Pancreas (tissue), 10 donors: Measurements from ENCODE around the gene MGARP. TPM values are rescaled to one million over a fixed set of nuclear protein-coding genes. Genes with fewer than 3 reads are reported as not detected.
"Not testable (repeated sequence)": the region's sequence is repeated elsewhere in the genome, so short reads cannot be mapped to it uniquely, and the experiment has no call there.

Experiments used
- ATAC-seq, 4 donors: fragments of 200-7000 bp; cut with Tn5 transposase; one replicate each; pipeline versions ENCODE4 v1.8.0 to v1.9.1; 2020; ENCODE audit warnings: mild to moderate bottlenecking in 4 of 4, moderate library complexity in 4 of 4
- DNase-seq, 6 donors: peaks; one replicate each; pipeline ENCODE4 v3.0.0-alpha.2; 2020
- FAIRE-seq: peaks from 2 replicates; lab custom pipeline; 2012; peaks lifted over from hg19 to GRCh38; lab: Jason Lieb, UNC
- H3K27ac ChIP-seq, 4 donors: fragments of 200-600 bp; sonication (generic); 1 replicate in 3 of 4; 2 replicates in 1 of 4; pipeline versions ENCODE4 v1.5.0 to v1.8.0; 2020
- H3K27me3 ChIP-seq, 4 donors: fragments of 200-600 bp; one replicate each; pipeline ENCODE4 v1.8.0; 2021
- H3K36me3 ChIP-seq, 3 donors: fragments of 200-600 bp; sonication (generic) in 1 of 3; one replicate each; pipeline versions ENCODE4 v1.5.0 to v1.8.0; 2020 to 2021
- H3K4me1 ChIP-seq, 3 donors: fragments of 200-600 bp; one replicate each; pipeline ENCODE4 v1.8.0; 2021
- H3K4me3 ChIP-seq, 4 donors: fragments of 200-600 bp; sonication (generic) in 2 of 4; one replicate each; pipeline versions ENCODE4 v1.5.0 to v1.8.0; 2020 to 2021
- H3K9me3 ChIP-seq, 4 donors: fragments of 200-600 bp; one replicate each; pipeline ENCODE4 v1.8.0; 2021
- WGBS, 2 donors: extraction: QIAGEN DNeasy Blood & Tissue Kit; methylation state at CpG; one replicate each; pipeline ENCODE4 v1.1.7; 2013; 5-methylcytosine and 5-hydroxymethylcytosine counted together
- intact Hi-C, 3 donors: fragments of 100-400 bp; cut with DNase I; formaldehyde crosslinking; loops; one replicate each; pipeline versions ENCODE4 v1.11.1 to v1.14.2; 2022
- polyA plus RNA-seq, 2 donors: library from polyadenylated mRNA; stranded (reverse); fragments of 200-250 nt; gene quantifications; one replicate each; pipeline ENCODE4 v1.2.3, GENCODE V29; 2013
- total RNA-seq, 6 donors: library from RNA; stranded (reverse); fragmentation: NEBNext Ultra II Directional in 4 of 6; extraction: Animal tissue kit (Norgen Biotek cat#: 25700) in 4 of 6; gene quantifications; one replicate each; pipeline versions ENCODE4 v1.2.1 to v1.2.4, GENCODE V29; 2021 to 2023
- TF ChIP-seq, protein P1 (sequence below), 4 donors: fragments of 200-600 bp; sonication (generic) in 3 of 4; IDR thresholded peaks; one replicate each; pipeline versions ENCODE4 v1.5.0 to v1.8.0; 2021; ENCODE audit warnings: antibody characterized with exemption in 4 of 4
- donor health status: healthy with polysubstance abuse.
- donor health status: DM: no; HTN: no; CAD: no; lungs with moderate emphysema.
- donor health status: DM: no; HTN: no; CAD: no.
- donor health status: control.
- donor health status: control.
- donor health status: Bipolar disorder and iron deficiency.
- donor health status: DM: yes; HTN: yes; CAD: no.
- donor health status: DM: no; HTN: no; CAD: no.
- donor health status: DM: no; HTN: no; CAD: no.
- donor health status: DM: yes; HTN: yes; CAD: no.

The MGARP gene
- total and polyA plus RNA-seq, 8 donors = 0.25 to 0.49 (median 0.35) TPM; not detected in 4

DNA sequence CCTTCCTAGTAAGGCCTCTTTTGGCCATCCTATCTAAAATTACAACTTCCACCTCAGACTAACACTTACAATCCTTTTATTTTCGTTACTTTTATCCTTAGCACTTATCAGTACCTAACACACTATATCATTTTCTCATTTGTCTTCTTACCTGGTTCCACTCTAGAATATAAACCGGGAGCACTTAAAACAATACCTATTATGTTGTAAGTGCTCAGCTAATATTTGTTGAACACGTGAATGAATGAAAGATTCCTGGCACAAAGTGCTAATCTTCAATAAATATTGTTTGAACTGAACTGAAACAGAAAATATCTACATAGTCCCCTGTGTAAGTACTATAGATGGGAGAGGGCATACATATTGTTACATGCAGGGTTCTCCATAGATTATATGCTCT is 14.4 kb downstream of the MGARP start:
- no peak overlapping the region for H3K4me3 ChIP-seq
- H3K36me3 ChIP-seq = no peaks in the 10 kb centered on the region
- ATAC-seq (peak in 1 of 4 donors; percentile 35), DNase-seq (no peak), FAIRE-seq (no peak)
- WGBS, 2 donors = 8% methylated on average over 3 of the region's 3 CpGs
- no peak overlapping the region for H3K27ac ChIP-seq
- TF ChIP-seq, protein P1, sequence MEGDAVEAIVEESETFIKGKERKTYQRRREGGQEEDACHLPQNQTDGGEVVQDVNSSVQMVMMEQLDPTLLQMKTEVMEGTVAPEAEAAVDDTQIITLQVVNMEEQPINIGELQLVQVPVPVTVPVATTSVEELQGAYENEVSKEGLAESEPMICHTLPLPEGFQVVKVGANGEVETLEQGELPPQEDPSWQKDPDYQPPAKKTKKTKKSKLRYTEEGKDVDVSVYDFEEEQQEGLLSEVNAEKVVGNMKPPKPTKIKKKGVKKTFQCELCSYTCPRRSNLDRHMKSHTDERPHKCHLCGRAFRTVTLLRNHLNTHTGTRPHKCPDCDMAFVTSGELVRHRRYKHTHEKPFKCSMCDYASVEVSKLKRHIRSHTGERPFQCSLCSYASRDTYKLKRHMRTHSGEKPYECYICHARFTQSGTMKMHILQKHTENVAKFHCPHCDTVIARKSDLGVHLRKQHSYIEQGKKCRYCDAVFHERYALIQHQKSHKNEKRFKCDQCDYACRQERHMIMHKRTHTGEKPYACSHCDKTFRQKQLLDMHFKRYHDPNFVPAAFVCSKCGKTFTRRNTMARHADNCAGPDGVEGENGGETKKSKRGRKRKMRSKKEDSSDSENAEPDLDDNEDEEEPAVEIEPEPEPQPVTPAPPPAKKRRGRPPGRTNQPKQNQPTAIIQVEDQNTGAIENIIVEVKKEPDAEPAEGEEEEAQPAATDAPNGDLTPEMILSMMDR (IDR thresholded peaks at IDR 0.05) = no peak
- no peaks in the 10 kb centered on the region for H3K27me3 ChIP-seq
- peaks cover 5 to 16% (median 10%) of the 10 kb centered on the region in 3 donors for H3K4me1 ChIP-seq
- H3K9me3 ChIP-seq = no peaks in the 10 kb centered on the region
- intact Hi-C loops = no loop called here

DNA sequence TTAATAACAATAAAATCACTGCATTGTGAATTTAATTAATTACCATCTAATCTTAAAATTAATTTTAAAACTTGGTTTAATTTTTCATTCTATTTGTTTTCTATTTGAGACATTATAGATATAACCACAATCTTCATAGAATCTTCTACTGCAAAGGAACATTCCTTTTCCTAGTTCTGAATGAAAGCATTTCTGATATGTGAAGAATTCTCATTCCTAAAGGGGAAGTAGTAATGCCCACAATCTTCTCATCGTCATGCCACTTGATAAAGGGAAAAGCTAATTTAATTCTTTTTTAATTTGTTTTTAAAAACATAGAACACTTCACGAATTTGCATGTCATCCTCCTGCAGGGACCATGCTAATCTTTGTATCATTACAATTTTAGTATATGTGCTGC is 23.7 kb downstream of the MGARP start:
- Histone ChIP-seq H3K4me1 (no peaks in the 10 kb centered on the region), H3K4me3 (no peak overlapping the region), H3K9me3 (no peaks in the 10 kb centered on the region), H3K36me3 (no peaks in the 10 kb centered on the region), H3K27me3 (no peaks in the 10 kb centered on the region), H3K27ac (no peak overlapping the region)
- no peak for FAIRE-seq
- intact Hi-C loops = no loop called here
- ATAC-seq = no peak
- DNase-seq = no peak
- TF ChIP-seq, protein P1 (IDR thresholded peaks at IDR 0.05) = no peak
- 53 to 60% methylated on average over 2 of the region's 2 CpGs for WGBS, 2 donors

DNA sequence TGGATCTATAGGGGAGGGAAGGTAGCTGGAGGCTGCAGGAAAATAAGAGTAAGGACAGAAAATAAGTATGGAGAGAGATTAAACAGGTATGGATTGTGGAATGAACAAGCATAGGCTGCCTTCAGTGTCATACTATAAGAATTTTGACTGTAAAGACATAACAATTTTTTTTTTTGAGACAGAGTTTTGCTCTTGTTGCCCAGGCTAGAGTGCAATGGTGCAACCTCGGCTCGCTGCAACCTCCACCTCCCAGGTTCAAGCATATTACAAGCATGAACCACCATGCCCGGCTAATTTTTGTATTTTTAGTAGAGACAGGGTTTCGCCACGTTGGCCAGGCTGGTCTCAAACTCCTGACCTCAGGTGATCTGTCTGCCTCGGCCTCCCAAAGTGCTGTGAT is 24.4 kb downstream of the MGARP start:
- WGBS, 2 donors = 81 to 91% methylated on average over 6 of the region's 6 CpGs
- H3K4me3 ChIP-seq, H3K27ac ChIP-seq, H3K9me3 ChIP-seq, FAIRE-seq, DNase-seq, H3K27me3 ChIP-seq, H3K36me3 ChIP-seq, ATAC-seq, H3K4me1 ChIP-seq, intact Hi-C loops: not testable (repeated sequence)

DNA sequence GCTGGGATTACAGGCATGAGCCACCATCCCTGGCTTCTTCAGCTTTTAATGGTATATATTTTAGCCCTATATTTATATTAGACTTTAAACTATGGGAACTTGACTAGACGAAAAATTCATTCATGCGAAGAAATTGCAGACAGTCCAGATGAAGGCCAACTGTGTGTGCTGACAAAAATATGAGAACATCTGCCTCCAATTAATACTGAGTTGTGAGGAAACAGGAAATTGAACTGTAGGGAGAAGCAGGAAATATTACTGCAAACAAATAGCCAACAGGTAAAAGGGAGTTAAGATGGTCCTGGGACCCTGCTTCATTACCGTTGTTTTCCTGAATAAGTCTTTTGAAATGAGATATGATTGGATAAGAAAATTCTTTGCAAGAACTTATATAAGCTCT is 26.3 kb downstream of the MGARP start:
- intact Hi-C loops = no loop called here
- no peak for FAIRE-seq
- TF ChIP-seq, protein P1 (IDR thresholded peaks at IDR 0.05) = no peak
- no peaks in the 10 kb centered on the region for H3K4me1 ChIP-seq
- H3K27ac ChIP-seq = no peak overlapping the region
- H3K27me3 ChIP-seq = no peaks in the 10 kb centered on the region
- H3K36me3 ChIP-seq = no peaks in the 10 kb centered on the region
- H3K9me3 ChIP-seq = no peaks in the 10 kb centered on the region
- ATAC-seq = no peak
- no peak overlapping the region for H3K4me3 ChIP-seq
- no peak for DNase-seq
- WGBS, 2 donors = 84 to 88% methylated on average over 3 of the region's 3 CpGs

DNA sequence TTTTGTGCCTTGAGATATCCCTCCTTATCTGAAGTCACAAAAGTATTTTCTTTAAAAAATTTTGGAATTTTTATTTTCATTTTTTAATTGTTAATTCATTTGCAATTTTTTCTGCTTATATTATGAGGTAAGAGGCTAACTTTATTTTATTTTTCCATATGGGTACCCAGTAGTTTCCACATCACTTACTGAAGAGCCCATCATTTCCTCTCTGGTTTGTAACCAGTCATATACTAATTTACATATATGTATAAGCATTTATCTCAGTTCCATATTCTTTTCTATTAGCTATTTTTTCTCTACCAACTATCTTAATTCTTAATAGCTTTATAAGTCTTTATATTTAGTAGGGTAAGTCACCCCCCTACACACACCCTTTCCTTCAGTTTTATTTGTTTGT is 27.0 kb downstream of the MGARP start:
- no peaks in the 10 kb centered on the region for H3K36me3 ChIP-seq
- no peak overlapping the region for H3K4me3 ChIP-seq
- ATAC-seq (no peak), FAIRE-seq (no peak), DNase-seq (no peak)
- H3K27me3 ChIP-seq = no peaks in the 10 kb centered on the region
- no peaks in the 10 kb centered on the region for H3K9me3 ChIP-seq
- no peaks in the 10 kb centered on the region for H3K4me1 ChIP-seq
- H3K27ac ChIP-seq = no peak overlapping the region
- TF ChIP-seq, protein P1 (IDR thresholded peaks at IDR 0.05) = no peak
- intact Hi-C loops = no loop called here
